GM18861 (cell line): ENCODE data around the gene GIT2.
"Not testable (repeated sequence)": the region's sequence is repeated elsewhere in the genome, so short reads cannot be mapped to it uniquely, and the experiment has no call there.

Source experiments
- ATAC-seq: cut with Tn5 transposase; IDR thresholded peaks from one replicate; pipeline ENCODE4 v1.9.1; 2021; ENCODE audit not compliant: unreplicated experiment

The GIT2 gene, protein sequence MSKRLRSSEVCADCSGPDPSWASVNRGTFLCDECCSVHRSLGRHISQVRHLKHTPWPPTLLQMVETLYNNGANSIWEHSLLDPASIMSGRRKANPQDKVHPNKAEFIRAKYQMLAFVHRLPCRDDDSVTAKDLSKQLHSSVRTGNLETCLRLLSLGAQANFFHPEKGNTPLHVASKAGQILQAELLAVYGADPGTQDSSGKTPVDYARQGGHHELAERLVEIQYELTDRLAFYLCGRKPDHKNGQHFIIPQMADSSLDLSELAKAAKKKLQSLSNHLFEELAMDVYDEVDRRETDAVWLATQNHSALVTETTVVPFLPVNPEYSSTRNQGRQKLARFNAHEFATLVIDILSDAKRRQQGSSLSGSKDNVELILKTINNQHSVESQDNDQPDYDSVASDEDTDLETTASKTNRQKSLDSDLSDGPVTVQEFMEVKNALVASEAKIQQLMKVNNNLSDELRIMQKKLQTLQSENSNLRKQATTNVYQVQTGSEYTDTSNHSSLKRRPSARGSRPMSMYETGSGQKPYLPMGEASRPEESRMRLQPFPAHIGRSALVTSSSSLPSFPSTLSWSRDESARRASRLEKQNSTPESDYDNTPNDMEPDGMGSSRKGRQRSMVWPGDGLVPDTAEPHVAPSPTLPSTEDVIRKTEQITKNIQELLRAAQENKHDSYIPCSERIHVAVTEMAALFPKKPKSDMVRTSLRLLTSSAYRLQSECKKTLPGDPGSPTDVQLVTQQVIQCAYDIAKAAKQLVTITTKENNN

DNA sequence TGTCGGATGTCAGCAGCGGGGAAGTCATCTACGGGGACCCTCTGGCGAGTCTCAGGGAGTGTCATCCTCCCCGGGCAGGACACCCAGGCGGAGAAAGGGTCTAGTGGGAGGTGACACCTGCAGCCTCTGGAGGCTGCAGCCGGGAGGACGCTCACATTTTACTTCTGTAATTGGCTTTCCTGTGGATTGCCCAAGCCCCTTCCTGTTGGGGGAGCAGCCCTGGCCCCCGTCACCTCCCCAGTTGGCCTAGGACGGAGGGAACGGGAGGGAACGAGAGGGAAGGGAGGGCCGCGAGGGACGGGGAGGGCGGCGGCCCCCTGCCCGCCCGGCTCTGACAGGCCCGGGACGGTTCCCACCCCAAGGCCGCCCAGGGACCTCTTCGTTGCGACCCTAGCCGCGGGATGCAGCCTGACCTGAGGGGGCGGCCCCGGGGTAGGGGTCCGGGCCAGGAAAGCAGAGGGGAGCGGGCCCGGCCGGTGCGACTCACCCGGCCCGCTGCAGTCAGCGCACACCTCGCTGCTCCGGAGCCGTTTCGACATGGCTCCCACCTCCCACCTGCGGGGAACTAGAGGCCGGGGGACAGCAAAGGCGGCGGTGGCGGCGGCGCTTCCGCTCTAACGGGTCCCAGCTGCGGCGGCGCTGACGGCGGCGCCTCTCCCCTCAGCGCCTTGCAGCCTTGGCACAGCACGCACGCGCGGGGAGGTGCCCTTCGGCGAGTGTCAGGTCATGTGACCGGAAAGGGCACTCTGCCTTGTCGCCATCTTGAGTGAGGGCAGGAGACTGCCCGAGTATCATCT lies at the start of gene GIT2:
GIT2 (minus strand) TSS at position 683 of the 797 bp plus-strand sequence; CDS start at position 539, 144 bp downstream.
- peak; percentile 58 for ATAC-seq

DNA sequence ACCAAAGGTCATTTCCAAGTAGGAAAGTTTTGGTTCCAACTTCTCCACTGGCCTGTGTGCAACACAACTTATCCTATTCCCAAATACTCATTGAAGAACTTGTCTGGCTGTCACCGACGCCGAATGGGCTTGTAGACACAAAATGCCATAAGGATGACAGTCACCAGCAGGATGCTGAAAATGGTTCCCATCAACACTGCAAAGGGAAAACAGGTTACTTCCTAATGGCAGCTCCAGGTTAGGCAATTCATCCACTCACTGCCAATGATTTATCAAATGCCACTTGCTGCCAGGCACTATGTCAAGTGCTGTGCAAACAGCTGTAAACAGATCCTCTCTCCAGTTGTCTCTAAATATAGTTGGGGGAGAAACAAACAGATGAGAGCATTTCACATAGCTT lies 46.1 kb upstream of the GIT2 start:
- no peak for ATAC-seq

DNA sequence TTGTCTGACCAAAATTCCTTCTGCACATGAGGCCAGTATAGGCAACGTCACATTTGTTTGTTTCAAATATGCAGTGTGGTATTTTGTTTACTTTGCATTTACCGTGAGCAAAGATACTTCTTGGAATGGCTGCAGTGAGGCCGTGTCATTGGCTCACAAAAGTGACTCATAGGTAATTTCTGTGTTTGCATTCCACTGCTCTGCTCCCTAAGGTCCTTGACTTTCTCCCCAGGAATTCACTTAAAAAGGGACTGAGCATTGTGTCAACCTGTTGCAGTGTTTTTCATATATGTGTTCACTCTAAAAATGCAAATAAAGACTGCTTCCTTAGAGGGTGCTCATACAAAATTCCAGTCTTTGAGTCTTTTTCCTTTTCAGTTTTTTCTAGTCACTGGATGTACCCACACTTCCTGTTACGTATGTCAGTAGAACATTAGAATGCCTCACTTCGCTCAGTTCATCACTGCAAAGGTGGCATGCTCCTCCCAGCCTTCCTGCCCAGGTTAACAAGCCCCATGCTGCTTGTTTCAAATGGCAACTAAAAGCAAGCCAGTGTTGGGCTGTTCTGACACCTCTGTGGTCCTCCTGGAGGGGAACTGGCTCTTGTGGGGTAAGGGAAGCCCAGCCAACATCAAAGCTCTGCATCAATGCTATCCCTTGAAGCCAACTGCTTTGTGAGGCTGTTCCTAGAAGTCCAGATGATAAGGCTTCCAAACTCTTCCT lies 43.1 kb upstream of the GIT2 start:
- ATAC-seq: no peak

DNA sequence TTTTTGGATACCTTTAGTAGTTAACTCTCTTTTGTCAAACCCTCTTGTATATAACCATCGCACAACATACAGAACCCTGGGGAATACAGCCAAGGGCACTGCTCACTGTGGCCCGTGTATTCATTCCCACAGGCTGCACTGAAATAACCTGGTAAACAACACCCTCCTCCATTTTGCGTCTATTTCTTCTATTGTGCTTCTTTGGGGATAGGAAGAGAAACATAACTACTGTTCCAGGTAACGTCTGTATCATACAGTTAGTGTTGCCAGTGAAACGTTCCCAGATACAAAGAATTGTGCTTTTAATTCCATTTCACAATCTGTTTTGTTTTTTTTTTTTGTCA lies 42.5 kb upstream of the GIT2 start:
- no peak for ATAC-seq

DNA sequence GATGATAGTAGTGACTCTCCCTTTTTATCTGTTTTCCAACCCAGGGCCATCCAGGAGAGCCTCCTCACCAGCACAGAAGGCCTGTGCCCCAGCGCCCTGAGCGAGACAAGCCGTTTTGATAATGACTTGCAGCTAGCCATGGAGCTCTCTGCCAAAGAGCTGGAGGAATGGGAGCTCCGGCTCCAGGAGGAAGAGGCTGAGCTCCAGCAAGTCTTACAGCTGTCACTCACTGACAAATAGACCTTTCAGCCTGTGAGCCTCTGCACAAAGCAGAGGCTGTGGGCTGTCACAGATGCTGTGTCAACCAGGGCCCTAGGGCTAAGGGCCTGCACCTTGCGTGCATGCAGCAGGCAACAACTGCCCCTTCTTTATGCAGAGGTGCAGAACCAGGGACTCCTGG lies 41.1 kb upstream of the GIT2 start:
- ATAC-seq: no peak

DNA sequence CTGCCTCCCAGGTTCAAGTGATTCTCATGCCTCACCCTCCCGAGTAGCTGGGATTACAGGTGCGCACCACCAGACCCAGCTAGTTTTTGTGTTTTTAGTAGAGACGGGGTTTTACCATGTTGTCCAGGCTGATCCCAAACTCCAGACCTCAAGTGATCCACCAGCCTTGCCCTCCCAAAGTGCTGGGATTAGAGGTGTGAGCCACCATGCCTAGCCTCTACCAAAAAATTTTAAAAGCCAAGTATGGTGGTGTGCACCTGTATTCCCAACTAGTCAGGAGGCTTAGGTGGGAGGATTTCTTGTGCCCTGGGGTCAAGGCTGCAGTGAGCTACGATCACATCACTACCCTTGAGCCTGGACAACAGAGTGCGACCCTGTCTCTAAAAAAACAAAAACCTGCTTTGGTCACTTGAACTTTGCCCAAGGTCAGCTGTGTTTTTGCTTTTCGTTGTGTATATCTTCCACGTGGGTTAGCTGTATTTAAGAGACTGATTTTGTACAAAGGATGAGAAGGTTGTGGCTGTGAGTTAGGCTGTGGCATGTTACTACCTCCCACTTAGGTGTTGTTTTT lies 39.5 kb upstream of the GIT2 start:
- ATAC-seq: no peak

DNA sequence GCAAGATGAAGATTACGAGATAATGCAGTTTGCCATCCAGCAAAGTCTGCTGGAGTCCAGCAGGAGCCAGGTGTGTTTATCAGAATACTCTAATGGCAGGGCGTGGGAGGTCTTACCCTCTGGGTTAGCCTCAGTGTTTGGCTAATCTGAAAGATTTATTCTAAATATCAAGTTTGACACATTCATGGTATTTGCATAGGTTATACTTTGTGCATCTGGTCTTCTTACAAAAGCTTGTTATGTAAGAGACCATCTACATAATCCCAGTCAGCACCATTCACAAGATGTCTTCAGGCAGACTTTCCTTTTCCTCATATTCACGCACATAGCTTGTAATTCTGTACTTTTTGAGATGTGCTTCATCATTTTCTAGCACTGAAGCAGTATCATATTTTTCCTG lies 37.7 kb upstream of the GIT2 start:
- ATAC-seq: no peak

DNA sequence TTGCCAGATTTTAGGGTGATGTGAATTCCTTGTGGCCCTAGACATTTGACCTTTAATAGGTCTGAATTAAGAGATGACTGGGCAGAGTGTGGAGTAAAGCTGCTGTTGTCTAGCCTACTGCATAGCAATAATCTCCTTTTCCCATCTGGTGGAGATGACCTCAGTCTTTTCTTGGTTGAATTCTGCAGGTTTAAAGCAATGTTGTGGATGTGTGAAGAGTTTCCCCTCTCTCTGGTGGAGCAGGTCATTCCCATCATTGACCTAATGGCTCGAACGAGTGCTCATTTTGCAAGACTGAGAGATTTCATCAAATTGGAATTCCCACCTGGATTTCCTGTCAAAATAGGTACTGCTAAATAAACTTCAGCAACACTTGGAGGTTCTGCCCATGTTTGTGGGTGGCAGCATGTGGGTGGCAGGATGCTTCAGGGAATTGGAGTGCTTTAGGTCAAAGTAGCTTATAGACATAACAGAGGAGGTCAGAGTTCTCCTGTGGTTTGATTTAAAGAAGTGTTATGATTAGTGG lies 33.2 kb upstream of the GIT2 start:
- no peak for ATAC-seq

DNA sequence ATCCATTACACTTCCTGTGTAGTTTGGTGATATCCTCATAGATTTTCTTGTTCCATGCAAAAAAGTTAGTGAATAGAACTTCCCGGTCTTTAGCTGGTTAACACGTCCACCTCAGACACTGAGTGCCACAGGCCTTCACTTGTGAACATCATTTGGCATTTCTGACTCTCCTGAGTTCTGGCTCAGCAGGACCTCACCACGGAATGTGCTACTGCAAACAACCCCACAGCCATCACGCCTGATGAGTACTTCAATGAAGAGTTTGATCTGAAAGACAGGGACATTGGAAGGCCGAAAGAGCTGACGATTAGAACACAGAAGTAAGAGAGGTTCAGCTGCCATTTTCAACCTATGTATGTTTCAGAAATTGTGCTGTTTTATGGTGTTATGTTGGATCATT lies 32.2 kb upstream of the GIT2 start:
- ATAC-seq: no peak

DNA sequence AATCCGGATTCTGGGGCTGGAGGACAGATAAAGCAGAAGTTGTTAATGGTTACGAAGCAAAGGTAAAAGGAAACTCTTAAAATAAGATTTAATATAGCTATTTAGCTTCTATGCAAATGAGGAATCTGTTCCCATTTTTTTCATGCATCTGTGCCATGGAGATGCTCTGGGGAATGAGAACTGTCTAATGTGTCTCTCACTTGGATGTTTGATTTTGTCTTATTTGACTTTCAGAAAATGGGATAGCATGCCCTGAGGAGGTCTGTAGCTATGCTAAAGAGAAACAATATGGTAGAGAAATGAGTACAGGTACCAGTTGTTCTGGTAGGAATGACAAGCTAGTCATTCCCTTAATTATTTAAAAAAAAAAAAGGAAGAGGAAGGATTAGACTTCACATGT lies 27.9 kb upstream of the GIT2 start:
- ATAC-seq: no peak

DNA sequence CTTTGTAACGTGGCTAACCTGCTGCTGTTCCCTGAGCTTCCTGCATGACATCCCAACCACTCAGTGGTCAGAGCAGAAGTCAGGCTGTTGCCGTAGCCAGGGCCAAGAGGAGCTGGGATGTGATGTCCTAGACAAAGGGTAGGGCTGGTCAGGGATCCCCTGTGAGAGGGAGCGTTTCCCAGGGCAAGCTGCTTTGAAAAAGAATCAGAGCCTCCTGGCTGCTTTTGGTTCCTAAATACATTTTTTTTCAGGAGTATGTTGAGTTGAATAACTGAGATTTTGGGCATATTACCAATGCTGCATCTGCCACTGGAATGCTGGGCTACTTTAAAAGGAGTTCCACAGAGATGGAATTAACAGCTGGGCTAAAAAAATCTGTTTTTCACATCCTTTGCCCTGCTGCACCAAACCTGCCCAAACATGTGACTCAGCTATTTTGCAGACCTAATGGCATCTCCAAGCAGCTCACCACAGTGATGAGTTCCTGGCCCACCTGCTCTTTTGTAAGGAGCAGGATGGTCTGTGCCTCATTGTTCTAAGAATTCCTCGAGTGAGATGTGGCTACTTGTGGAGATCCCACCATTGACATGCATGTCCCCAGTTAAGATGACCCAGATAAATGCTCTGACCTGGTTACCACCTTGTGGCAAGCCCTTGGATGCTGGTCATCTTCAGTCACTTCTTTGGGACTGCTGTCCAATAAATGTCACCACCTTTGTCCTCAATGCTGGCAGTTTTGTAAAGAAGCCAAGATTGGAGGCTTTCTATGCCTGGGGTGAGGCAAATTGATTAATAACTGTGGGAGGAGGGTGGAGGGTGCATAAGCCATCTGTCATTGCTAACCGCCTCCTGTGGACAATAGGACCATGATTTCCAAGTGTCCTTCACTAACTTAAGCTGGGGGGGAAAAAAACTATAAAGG lies 27.2 kb upstream of the GIT2 start:
- no peak for ATAC-seq

DNA sequence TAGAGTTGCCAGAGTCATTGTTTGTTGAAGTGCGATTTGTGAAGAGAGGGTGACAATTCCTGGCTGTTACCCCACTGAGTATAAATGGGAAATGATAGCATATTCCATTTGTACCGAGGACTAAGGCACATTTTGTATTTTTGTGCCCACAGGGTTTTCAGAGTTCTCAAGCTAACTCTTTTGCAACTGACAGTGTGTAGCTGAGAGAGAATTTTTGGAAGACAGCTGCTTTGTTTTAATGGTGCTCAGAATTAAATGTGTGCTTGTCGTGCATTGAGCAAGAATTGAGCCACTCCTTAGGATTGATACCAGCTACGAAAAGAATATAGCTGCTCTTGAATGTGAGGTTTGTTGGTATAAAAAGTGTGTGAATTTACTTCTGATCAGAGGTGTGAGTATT lies 24.8 kb upstream of the GIT2 start:
- ATAC-seq: no peak

DNA sequence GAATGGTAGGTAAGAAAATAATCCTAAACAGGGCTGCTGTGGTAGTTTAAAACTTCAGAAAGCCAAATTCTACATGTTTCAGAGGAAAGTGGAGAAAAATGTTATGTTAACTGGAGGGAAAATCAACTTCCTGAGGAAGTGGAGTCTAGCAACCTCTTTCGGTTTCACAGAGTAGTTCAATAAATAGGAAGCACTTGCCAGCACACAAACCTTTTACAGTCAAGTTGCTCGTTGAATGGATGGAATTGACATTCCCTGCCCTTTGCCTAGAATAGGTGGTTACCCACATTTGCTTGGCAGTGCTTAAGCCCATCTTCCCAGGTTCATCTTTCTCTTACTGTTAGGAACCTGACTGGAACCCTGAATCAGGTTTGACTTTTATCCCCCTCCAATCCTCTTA lies 19.0 kb upstream of the GIT2 start:
- no peak for ATAC-seq

DNA sequence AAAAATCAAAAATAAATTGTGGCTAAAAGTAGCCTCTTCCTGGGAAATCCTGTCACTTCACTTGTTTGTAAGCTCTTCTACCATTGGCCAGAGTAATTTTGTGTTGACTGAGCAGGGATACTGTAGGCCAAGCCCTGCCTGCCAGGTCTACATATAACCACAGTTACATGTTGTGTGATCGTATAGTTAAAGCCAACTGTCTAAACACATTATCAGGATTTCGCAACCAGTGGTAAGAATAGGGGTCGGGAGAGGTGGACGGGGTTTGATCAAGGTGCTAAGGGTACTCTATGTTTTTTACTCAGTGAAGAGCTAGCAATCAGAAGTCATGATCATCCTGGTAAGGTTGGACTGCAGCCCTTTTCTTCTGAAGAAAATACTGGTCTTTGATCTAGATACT lies 16.5 kb upstream of the GIT2 start:
- no peak for ATAC-seq

DNA sequence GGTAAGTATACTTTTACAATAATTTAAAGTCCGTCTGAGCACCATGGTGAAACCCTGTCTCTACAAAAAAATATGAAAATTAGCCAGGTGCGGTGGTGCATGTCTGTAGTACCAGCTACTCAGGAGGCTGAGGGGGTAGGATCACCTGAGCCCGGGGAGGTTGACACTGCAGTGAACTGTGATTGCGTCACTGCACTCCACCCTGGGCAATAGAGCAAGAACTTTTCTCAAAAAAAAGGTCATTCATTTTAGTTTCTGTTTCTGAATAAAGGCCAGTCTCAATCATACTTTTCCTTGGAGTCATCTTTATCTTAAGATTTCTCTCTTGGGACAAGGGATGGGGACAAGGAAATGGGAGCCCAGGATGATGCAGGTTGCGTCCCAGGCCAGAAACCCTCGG lies 16.0 kb upstream of the GIT2 start:
- peak; percentile 44 for ATAC-seq

DNA sequence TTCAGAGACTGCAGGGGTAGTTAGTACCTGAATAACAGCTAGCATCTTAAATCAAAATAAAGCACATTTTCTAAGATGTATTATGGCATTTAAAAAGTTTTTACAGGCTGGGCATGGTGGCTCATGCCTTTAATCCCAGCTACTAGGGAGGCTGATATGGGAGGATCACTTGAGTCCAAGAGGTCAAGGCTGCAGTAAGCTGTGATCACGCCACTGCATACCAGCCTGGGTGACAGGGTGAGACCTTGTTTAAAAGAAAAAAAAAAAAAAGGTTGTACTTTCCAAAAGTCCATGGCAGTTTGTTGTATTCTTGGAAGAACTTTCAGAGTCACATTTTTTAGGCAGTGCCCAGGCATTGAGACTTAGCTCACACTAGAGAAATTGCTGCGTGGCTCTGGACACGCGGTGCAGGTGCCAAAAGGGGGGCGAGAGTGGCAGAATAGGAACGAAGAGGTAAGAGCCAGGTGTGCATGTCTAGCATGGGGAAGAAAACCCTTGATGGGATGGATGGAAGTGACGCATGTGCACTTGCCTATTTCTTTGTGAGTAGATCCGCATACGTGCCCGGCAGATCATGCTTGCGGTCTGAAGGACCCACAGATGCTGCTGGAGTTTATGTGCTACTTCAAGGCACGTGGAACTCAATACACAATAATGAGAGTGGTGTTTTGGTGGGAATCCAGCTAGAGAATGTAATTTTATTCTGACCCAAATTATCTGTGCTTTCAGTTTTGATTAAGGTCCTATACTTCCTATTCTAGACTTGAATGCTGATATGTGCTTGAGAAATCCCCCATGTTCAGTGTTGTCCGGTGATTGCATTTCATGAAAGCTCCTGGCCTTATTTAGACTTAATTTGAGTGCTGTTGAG lies 14.9 kb upstream of the GIT2 start:
- ATAC-seq: peak; percentile 34

DNA sequence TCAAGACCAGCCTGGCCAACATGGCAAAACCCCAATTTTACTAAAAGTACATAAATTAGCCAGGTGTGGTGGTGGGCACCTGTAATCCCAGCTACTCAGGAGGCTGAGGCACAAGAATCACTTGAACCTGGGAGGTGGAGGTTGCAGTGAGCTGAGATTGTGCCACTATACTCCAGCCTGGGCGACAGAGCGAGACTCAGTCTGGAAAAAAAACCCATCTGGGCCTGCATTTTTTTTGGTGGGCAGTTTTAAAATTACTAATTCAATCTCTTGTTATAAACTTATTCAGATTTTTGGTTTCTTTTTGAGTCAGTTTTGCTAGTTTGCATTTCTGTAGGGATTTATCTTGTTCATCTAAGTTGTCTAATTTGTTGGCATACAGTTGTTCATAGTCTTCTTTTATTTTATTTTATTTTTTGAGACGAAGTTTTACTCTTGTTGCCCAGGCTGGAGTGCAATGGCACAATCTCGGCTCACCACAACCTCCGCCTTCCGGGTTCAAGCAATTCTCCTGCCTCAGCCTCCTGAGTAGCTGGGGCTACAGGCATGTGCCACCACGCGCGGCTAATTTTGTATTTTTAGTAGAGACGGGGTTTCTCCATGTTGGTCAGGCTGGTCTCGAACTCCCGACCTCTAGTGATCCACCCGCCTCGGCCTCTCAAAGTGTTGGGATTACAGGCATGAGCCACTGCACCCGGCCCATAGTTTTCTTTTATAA lies 12.7 kb upstream of the GIT2 start:
- not testable (repeated sequence) for ATAC-seq

DNA sequence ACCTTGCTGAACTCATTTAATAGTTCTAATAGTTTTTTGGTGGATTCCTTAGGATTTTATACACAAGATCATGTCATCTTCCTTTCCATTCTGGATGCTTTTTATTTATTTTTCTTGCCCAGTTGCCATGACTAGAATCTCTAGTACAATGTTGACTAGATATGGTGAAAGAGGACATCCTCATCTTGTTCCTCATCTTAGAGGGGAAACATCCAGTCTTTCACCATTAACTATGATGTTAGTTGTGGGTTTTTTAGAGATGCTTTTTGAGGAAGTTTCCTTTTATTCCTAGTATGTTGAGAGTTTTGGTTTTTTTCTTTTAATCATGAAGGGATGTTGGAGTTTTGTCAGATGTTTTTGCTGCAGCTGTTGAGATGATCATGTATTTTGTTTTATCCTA lies 11.7 kb upstream of the GIT2 start:
- ATAC-seq: no peak
